Thyroid gland (tissue), 4 donors: Measurements from ENCODE around the gene STH.

Experiments used
- POLR2A ChIP-seq, 2 donors: fragments of 450-650 bp; IDR thresholded peaks; one replicate each; pipeline ENCODE4 v1.6.1; 2017; ENCODE audit warnings: antibody characterized with exemption in 2 of 2, mild to moderate bottlenecking in 2 of 2, moderate library complexity in 1 of 2
- TF ChIP-seq, protein P1 (sequence below), 6 experiments: fragments of 200-600 bp in 3 of 6; fragments of 450-650 bp in 3 of 6; sonication (generic) in 3 of 6; IDR thresholded peaks; one replicate each; pipeline ENCODE4 v1.5.1; 2016 to 2019; ENCODE audit warnings: antibody characterized with exemption in 6 of 6, mild to moderate bottlenecking in 2 of 6, inconsistent platforms in 1 of 6, moderate library complexity in 1 of 6

DNA sequence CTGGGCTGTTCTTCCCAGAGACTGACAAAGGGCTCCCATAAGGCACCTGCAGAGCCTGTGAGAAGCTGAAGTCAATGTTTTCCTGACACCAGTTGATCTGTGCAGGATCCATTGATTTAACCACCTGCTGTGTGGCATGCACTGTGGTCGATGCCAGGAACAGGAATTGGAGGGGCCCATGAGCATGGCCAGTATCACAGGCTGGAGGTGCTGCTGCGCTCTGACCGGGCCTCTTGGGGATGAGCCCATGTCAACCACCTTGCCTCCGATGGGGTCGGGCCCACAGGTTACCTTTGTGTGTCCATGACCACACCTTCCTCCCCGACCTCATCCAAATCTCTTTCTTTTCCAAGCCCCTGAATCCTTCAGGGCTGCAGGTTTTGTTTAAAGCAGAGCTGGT is 18.2 kb upstream of the STH start:
- TF ChIP-seq POLR2A (IDR thresholded peaks at IDR 0.05) = no peak
- TF ChIP-seq, protein P1, sequence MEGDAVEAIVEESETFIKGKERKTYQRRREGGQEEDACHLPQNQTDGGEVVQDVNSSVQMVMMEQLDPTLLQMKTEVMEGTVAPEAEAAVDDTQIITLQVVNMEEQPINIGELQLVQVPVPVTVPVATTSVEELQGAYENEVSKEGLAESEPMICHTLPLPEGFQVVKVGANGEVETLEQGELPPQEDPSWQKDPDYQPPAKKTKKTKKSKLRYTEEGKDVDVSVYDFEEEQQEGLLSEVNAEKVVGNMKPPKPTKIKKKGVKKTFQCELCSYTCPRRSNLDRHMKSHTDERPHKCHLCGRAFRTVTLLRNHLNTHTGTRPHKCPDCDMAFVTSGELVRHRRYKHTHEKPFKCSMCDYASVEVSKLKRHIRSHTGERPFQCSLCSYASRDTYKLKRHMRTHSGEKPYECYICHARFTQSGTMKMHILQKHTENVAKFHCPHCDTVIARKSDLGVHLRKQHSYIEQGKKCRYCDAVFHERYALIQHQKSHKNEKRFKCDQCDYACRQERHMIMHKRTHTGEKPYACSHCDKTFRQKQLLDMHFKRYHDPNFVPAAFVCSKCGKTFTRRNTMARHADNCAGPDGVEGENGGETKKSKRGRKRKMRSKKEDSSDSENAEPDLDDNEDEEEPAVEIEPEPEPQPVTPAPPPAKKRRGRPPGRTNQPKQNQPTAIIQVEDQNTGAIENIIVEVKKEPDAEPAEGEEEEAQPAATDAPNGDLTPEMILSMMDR (IDR thresholded peaks at IDR 0.05) = no peak
